NCI-H748 (cell line): ENCODE results near the gene SNX24.

ENCODE experiments used
- DNase-seq: peaks from one replicate; lab custom pipeline; 2025; ENCODE audit not compliant: unreplicated experiment; lab: John Stamatoyannopoulos, UW

The SNX24 gene

GRCh38 chr5:122999947-123000563 lies 154.6 kb downstream of the SNX24 start:
- DNase-seq: peak; percentile 88

DNA sequence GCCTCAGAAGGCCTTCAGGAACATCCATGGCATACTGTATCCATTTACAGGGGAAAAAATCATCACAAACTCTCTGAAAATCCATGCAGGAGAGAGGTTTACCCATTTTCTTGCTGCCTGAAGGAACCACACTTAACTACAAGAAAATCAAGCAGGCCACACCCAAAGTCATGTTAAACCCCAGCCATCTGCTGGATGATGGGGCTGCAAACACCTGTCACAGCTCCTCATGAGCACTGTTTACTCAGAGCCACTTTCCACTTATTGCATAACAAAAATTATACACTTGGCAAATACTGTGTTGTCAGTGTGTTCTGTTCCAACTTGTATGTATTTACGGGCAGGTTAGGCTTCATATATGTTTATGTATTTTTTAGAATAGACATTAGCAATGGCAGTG lies 155.3 kb downstream of the SNX24 start:
- DNase-seq: peak; percentile 91

DNA sequence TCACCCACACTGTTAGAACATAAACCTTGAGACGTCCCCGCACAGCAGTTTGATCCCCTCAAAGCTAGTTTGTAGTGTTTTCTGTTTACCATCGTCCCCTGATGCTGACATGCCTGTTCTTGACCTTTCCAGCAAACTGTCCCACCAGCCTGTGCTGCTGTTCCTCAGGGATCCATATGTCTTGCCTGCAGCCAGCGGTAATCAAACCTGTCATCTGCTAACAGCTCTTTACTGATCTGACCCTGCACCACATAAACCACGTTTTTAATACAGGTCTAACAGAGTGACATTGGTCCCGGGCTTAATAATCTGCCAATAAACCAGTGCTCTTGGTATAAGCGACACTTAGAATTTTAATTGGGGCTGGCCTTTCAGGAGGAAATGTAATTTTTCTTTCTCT lies 156.4 kb downstream of the SNX24 start:
- peak; percentile 39 for DNase-seq

DNA sequence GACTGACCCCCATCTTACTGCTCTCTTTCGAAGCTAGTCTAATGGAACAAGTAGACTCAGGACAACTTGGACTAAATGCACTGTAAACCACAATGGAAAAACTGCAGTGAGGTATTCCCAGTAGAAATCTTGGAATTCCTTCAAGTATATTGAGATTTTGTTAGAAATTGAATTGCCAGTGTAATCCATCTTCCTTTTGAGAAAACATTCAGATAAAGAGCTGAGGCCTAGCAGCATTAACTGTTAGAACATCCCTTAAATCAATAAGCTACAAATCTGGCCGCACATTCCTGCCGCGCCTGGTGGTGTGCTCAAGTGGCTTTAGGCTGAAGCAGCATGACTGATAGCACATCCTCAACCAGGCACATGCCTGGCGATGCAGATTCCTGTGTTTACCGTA lies 161.8 kb downstream of the SNX24 start:
- no peak for DNase-seq

- DNase-seq: no peak
Measured at GRCh38 chr5:123007754-123008153, 162.3 kb downstream of the SNX24 start.

- no peak for DNase-seq
Measured at GRCh38 chr5:123012321-123012720, 166.9 kb downstream of the SNX24 start.

DNA sequence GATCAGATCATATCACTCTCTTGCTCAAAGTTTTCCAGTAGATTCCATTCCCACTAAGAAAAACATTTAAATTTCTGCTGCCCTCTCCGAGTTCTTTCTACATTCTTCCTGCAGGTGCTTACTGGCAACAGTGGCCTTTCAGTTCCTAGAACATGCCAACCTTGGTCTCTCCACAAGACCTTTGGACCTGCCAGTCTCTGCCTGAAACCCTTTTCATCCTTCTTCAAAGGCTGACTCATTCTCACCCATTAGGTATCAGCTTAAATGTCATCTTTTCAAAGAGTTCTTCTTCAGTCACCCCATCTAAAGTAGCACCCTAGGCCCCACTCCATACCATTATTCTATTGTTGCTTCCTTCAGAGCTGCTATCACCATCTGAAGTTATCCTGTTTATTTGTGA lies 169.3 kb downstream of the SNX24 start:
- no peak for DNase-seq

- DNase-seq: no peak
Measured at GRCh38 chr5:123028222-123028621, 182.8 kb downstream of the SNX24 start.

DNA sequence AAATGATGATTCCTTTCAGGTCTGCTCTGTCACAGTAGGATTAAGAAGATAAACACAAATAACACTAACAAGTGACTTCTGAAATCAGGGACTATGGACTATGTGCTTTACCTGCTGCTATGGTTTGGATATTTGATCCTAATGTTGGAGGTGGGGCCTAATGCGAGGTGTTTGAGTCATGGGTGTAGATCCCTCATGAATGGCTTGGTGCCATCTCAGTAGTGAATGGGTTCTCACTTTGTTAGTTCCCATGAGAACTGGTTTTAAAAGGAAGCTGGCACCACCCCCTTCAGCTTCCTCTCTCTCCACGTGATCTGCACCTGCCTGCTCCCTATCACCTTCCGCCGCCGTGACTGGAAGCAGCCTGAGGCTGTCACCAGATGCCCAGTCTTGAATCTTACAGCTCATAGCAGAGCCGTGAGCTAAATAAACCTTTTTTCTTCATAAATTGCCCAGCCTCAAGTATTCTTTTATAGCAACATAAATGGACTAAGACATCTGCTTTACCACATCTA lies 187.8 kb downstream of the SNX24 start:
- peak; percentile 29 for DNase-seq

DNA sequence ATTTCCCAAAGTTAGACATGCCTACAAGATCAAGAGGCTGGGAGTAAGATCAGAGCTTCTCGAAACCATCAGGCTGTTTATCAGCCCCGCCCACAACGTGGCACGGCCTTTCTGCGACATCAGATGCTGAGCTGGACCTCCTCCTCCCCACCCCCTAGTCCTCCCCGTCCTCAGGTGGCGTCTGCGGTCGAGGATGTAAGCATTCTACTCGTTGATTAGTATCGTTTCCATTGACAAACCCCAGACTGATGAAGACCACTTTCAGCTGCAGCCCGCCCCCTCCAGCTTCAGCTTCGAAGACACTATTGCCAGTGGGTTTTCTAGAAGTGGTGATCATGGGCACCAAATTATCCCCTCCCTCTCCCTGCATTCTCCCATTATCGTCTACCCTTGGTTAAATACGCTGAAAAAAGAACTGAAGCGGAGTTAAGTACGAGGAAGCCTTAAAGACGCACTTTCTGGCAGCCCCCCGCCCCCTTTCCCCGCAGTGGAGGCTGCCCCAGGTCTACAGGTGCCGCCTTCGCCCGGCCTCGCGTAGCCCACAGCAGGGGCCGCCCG lies 190.0 kb downstream of the SNX24 start:
- DNase-seq: peak; percentile 83

- DNase-seq: peak; percentile 59
Measured at GRCh38 chr5:123035918-123036390, 190.5 kb downstream of the SNX24 start.

GRCh38 chr5:123036391-123037103 lies 191.1 kb downstream of the SNX24 start, which contains the start of gene PPIC:
Gene PPIC (minus strand): TSS chr5:123036725. CDS start chr5:123036625, 100 bp downstream.
- peak; percentile 79 for DNase-seq

DNA sequence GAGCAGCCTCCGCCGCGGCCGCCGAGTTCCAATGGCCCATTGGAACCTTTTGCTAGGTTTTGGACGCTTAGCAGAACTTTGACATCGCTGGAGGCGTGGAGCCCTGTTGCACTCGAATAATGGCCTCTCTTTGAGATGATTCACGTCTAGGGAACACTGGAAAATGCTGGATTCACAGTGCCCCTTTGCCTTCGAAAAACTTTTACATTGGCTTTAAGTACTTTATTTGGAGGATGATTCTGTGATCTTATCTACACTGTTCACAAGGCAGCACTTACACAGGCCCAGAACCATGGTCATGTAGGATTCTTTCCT lies 191.6 kb downstream of the SNX24 start:
- no peak for DNase-seq

DNA sequence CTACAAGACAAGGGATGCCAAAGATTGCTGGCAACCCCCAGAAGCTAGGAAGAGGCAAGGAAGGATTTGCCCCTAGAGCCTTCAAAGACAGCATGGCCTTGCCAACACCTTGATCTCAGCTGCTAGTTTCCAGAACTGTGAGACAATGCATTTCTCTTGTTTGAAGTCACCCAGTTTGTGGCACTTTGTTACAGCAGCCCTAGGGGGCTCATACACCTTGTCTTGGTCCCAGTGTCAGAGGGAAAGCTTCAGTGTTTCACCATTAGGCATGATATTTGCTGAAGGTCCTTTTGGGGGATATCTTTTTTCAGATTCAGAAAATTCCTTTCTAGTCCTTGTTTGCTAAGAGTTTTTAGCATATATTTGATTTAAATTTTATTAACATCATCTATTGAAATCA lies 194.3 kb downstream of the SNX24 start:
- DNase-seq: no peak

DNA sequence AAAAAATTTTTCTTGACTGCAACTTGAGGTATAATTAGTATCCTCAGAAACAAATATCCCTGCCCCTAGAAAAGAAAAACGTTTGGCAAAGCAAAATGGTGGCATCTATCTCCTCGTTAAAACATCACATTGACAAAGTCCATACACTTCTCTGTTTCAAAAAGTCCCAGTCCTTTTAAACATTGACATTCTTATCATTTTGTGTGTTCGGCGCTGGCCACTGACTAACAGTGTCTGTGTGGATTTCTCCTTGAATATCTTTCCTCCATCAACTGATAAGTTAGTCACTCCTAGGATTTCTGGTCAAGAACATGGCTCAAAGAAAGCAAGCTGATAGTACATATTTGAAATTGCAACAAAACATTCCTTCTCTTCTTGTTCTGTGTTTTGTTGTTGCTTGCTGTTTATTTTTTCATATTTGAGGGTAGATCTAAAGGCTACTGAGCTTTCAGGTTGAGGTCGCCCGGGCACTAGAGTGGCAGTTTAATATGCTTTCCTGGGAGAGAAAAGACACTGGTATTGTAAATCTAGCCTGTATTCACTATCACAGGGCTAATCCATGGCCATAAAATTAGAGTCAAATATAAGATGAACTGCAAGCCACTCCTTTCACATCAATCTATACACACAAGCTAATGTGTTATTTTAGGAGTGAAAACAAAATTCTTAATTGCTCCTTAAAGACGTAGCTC lies 199.7 kb downstream of the SNX24 start:
- DNase-seq: no peak

DNA sequence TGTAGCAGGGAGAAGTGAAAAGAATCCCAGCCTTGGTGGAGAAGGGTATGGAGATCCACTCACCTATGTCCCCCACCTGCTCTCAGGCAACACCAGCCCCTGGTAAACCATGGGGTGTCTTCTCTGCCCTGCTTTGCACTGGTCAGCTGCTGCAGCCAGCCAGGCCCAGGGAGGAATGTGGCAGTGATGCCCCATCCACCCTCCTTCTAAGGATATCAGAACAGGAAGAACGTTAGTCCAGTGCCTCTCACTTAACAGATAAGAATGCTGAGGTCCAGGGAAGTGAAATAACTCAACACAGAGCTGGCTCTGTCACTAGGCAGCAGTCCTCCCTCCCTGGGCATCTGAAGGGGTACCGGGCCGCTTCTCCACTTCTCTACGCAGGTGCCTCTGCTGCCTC lies 200.8 kb downstream of the SNX24 start:
- DNase-seq: no peak

DNA sequence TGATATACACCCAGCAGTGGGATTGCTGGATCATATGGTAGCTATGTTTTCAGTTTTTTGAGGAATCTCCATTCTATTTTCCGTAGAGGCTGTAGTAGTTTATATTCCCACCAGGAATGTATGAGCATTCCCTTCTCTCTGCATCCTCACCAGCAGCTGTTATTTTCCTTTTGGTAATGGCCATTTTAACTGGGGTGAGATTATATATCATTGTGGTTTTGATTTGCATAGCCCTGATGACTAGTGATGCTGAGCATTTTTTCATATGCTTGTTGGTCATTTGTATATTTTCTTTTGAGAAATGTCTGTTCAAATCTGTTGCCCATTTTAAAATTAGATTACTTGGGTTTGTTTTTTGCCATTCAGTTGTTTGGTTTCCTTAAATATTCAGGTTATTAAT lies 202.3 kb downstream of the SNX24 start:
- no peak for DNase-seq

DNA sequence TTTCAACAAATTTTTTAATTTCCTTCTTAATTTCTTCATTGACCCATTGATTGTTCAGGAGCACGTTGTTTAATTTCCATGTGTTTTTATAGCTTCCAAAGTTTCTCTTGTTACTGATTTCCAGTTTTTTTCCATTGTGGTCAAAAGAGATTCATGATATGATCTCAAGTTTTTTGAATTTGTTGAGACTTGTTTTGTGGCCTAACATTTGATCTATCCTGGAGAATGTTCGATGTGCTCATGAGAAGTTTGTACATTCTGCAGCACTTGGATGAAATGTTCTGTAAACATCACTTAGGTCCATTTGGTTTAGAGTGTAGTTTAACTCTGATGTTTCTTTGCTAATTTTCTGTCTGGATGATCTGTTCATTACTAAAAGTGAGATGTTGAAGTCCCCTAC lies 205.8 kb downstream of the SNX24 start:
- DNase-seq: no peak
